ENCODE data around the gene USP21.

GRCh38 chr1:161160671-161161145 is 1.4 kb downstream of the USP21 start:
- TF ChIP-seq CTCF (IDR thresholded peaks at IDR 0.05) (no peak), POLR2A (IDR thresholded peaks at IDR 0.05) (no peak)
